GM18868 (cell line): ENCODE data around the gene SYT15.
"Not testable (repeated sequence)": the region's sequence is repeated elsewhere in the genome, so short reads cannot be mapped to it uniquely, and the experiment has no call there.

Source experiments
- ATAC-seq: cut with Tn5 transposase; IDR thresholded peaks from one replicate; pipeline ENCODE4 v1.9.1; 2021; ENCODE audit warnings: mild to moderate bottlenecking, moderate library complexity; ENCODE audit not compliant: unreplicated experiment

Gene SYT15

DNA sequence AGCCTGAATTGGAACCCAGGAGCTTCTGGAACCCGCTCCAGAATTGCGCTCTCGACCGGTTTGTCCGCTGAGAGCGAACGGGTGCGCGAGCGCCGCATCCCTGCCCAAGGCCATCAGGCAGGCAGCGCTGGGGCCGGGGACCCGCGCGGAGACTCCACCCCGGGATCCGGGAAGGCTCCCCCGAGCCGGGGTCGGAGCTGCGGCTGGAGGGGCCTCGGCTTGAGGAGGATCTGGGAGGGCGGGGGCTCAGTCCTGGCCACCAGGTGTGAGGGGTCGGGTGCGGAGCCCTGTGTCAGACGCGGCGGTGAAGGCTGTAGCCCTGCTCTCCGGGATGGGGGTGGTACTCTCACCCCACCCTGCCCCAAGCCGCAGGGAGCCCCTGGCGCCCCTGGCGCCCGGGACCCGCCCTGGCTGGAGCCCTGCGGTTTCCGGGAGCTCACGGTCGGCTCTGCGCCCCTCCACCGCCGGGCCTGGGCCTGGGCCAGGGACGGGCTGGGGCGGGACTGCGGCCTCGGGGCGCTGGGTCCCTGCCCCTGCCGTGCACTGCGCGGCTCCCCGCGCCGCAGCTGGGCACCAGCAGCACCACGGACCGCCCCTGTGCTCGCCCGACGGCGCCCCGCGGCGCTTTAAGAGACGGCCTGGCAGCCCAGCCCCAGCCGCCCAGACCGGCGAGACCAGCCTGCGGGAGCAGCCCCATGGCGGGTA is at the start of gene SYT15:
Gene SYT15 (plus strand): TSS at position 655 of the 705 bp plus-strand sequence. CDS start 41 bp downstream, at position 696.
- ATAC-seq: not testable (repeated sequence)

DNA sequence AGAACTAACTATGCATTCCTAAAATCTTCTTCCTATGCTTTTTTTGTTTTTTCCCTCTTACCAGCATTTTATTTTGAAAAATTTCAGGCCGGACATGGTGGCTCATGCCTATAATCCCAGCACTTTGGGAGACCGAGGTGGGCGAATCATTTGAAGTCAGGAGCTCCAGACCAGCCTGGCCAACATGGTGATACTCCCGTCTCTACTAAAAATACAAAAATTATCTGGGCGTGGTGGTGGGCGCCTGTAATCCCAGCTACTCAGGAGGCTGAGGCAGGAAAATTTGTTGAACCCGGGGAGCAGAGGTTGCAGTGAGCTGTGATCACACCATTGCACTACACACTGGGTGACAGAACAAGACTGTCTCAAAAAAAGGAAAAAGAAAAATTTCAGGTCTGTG is 49.2 kb upstream of the SYT15 start:
- not testable (repeated sequence) for ATAC-seq

DNA sequence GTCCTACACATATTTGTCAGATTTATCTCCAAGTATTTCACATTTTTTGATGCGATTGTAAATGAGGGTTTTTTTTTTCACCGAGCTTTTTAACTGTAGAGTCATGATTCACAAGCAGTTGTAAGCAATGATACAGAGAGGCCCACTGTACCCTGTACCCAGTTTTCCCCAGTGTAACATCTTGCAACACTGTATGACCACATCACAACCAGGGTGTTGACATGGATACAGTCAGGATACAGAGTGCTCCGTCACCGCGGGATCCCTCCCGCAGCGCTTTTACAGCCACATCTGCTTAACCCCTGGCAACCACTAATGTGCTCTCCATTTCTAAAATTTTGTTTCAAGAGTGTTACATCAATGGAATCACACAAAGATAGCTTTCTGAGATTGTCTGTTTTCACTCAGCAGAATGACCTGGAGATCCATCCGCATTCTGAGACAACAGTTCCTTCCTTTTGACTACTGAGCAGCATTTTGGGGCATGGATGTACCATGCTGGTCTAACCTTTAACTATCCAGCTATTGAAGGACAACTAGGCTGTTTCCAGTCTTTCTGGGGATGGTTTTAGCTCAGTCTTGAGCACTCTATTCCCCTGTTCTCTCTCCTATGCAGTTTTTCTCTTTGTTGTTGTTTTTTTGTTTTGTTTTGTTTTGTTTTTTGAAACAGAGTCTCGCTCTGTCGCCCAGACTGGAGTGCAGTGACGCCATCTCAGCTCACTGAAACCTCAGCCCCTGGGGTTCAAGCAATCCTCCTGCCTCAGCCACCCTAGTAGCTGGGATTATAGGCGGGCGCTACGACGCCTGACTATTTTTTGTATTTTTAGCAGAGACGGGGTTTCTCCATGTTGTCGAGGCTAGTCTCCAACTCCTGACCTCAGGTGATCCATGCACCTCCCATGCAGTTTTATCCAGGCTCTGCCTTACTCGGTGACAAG is 48.4 kb upstream of the SYT15 start:
- no peak for ATAC-seq

DNA sequence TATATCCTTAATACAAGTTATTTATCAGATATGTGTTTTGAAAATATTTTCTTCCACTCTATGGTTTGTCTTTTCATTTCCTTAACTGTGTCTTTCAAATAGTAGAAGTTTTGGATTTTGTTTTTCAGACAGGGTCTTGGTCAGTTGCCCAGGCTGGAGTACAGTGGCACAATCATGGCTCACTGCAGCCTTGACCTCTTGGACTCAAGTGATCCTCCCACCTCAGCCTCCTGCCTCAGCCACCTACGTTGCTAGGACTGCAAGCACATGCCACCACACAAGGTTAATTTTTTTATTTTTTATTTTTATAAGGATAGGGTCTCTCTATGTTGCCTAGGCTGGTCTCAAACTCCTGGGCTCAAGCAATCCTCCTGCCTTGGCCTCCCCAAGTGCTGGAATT is 46.7 kb upstream of the SYT15 start:
- ATAC-seq: not testable (repeated sequence)

DNA sequence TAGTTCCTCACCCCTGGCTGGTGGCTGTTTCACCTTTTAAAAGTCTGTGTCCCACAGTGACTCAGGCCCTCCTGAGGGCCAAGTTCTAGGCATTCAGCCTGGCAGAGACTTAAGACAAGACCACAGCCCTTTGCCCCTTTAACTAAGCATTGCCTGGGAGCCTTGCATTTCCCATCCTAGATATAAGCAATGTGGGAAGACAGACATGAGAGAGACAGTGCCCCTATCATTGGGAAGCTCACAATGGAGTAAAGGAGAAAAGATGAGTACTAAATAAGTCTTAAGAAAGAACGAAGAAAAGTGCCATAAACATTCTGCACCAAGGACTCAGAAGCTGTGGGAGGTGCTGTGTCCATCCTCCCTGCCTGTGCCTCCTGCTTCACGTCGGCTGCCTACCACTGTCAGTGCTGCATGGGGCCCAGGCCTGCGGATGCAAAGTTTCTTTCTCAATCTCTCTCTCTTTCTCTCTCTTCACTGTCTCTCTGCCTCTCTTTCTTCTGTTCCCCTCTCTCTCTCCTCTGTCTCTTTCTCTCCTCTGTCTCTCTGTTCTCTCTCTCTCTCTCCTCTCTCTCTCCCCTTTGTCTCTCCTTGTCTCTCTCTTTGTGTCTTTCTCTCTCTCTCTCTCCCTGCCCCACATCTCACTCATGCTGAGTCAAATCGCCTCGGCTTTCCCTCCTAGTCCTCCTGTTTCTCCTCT is 44.0 kb upstream of the SYT15 start:
- ATAC-seq: no peak

DNA sequence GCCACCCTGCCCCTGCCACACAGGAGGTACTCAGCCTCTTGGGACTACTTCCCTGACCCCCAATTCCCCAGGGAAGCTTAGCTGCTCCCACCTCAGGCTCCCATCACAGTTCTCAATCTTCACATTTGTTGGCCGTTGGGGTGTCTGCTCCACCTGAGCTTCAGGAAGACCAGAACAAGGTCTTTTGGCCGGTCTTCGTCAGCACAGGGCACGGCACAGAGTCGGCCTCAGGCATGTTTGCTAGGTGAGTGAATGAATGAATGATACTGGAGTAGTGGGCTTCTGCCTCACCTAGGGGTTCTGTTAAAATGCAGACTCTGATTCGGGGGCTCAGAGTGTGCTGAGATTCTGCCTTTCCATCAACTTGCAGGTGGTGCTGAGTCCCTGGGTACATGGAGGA is 42.8 kb upstream of the SYT15 start:
- no peak for ATAC-seq

DNA sequence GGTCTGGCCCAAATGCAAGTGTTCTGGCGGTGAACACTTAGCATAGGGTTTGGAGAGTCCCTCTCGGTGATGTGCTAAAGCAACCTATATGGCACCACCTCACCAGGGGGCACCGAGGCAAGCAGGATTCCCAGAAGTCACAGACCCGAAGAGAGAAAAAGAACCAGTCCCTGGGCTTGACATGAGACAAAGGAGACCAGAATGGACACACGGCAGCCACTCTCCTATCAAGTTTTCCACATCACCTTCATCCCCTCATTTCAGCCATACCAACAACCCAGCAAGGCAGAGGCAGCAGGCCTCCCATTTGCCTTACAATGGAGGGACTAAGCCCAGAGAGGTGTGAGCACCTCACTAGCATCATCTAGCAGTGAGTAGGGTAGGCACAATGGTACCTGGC is 42.1 kb upstream of the SYT15 start:
- no peak for ATAC-seq

DNA sequence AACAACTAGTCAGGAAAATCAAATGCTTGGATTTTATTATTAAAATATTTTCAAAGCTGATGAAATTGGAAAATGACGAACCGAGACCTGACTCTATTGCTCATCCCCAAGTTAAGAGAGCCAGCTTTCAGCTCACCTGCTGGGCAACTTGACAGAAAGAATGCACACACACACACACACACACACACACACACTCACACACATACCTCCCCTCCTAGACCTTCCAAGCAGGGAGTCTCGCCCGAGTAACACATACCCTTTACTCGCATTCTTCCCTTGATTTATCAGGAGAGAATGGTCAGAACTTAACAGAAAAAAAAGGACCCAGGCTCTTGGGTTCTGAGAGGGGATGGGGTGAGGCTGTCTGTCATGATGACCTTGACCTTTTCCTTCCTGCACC is 41.6 kb upstream of the SYT15 start:
- no peak for ATAC-seq

DNA sequence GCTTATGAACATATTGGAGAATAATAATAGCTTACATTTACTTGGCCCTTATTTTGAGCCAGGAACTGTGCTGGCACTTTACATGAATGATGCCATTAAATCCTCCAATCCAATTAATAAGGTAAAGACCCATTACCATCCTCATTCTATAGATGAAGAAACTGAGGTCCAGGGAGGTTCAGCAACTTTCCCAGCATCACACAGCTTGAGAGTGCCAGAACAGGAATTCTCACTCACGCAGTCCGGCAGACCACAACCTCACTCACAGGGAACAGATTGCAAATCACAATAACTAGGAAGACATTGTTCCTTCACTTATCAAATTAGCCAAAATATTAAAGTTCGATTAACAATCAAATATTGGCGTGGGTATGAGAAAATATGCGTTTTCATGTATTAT is 40.8 kb upstream of the SYT15 start:
- no peak for ATAC-seq

DNA sequence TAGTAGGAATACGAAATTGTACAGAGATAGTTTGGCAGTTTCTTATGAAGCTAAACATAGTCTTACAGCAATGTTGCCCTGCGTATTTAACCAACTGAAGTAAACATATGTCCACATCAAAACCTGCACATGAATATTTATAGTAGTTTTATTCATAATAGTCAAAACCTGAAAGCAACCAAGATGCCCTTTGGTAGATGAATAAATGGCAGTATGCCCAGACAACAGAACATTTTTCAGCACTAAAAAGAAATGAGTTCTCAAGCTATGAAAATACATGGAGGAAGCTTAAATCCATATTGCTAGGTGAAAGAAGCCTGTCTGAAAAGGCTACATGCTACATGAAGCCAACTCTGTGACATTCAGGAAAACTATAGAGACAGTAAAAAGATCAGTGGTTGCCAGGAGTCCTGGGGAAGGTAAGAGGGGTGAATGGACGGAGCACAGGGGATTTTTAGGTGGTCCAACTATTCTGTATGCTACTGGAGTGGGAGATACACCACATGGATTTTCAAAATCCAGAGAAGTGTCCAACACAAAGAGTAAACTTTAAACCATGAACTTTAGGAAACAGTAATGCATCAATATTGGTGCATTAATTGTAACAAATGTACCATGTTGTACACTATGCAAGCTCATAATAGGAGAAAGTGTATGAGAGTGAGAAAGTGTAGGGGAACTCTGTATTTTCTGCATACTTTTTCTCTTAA is 40.1 kb upstream of the SYT15 start:
- no peak for ATAC-seq

DNA sequence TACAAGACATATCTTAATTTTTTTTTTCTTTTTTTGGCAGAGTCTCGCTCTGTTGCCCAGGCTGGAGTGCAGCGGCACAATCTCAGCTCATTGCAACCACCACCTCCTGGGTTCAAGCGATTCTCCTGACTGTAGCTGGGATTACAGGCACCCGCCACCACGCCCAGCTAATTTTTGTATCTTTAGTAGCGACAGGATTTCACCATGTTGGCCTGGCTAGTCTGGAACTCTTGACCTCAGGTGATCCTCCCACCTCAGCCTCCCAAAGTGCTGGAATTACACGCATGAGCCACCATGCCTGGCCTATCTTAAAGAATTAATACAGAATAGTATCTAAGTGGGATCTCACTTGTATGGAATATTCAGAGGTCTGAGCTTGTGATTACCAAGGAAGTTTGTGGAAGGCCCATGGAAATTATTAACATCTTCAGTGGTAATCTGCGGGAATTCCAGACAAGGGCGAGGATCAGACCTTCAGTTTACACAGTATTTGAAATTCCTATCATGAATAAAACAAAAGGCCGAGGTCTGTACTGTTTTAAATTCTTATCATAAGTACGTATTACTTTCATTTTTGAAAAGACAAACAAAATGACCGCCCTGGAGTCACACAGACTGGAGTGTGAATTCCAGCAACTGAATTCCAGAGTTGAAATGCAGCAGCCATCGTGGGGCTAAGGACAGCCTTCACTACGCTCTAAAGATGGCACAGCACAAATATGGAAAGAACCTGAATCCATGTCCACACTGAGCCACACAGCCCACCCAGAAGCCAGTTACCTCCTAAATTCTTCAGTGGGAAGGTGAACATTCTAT is 39.1 kb upstream of the SYT15 start:
- ATAC-seq: no peak

DNA sequence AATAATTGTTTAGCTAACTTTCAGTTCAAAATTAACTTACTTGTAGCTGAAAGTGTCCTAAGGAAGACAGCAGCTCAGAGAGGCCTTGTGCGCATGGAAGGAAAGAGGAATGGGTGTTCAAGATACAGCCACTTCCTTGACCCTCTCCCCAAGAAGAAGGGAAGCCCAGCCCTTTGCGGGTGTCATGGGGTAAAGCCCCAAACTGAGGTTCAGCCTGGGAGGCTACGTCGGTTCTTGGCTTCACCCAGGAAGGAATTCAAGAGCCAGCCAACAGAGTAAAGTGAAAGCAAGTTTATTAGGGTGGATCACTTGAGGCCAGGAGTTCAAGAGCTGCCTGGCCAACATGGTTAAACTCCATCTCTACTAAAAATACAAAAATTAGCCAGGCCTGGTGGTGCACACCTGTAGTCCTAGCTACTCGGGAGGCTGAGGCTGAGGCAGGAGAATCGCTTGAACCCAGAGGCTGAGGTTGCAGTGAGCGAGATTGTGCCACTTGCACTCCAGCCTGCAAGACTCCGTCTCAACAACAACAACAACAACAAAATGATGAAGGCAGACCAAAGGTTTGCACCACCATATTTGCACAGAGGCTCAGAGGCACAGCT is 38.4 kb upstream of the SYT15 start:
- no peak for ATAC-seq

DNA sequence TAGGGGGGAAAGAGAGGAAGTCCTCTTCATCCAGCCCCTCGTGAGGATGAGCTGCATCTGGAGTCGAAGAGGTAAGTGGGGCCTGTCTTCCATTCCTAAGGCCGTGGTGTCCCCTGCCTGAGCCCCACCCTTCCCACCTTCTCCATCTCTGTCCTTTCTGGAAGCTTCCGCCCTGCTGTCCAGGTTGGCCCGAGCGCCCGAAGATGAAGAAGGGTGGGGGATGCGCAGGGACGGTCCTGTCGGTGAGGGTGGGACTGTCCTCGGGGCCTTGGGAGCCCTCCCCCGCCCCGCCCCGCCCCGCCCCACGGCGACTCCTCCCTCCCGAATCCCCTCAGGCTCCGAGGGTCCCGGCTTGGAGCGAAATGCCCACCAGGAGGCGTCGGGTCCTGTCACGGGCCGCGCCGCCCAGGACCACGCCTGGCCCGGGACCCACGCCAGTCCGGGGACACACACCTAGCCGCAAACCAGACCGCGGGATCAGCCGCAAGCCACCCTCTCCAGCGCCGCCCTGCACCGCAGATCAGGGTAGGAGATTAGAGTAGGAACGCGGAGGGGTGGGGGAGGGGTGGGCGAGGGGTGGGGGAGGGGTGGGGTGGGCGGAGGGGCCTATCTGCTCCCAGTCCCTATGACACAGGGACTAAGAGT is 37.8 kb upstream of the SYT15 start:
- ATAC-seq: no peak

DNA sequence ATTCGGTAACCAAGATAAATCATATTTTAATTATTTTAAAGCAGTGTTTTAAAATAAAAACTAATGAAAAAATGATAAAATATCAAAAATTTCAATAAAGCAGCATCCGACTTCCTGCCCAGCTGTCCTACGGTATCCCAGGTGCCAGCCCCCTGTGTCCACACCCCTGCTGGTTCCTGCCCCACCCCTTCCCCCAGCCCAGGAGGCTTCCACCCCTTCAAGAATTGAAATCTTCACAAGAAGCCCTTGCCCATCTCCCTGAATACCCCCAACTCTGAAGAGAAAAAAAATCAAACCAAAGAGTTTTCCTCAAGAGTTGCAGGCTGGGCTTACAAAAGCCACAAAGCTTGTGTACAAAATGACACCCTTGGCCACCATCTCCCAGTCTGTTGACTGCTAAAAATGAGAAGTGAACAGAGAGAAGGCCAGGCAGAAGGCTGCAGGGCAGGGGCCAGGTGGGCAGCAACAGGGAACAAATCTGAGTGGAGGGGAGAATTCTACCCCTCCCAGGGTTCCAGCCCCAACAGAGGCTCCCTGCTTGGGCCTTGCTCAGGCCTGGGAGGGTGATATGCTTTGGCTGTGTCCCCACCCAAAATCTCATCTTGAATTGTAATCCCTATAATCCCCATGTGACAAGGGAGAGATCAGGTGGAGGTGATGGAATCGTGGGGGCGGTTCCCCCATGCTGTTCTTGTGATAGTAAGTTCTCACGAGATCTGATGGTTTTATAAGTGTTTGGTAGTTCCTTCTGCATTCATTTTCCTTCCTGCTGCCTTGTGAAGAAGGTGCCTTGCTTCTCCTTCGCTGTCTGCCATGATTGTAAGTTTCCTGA is 37.0 kb upstream of the SYT15 start:
- ATAC-seq: no peak

DNA sequence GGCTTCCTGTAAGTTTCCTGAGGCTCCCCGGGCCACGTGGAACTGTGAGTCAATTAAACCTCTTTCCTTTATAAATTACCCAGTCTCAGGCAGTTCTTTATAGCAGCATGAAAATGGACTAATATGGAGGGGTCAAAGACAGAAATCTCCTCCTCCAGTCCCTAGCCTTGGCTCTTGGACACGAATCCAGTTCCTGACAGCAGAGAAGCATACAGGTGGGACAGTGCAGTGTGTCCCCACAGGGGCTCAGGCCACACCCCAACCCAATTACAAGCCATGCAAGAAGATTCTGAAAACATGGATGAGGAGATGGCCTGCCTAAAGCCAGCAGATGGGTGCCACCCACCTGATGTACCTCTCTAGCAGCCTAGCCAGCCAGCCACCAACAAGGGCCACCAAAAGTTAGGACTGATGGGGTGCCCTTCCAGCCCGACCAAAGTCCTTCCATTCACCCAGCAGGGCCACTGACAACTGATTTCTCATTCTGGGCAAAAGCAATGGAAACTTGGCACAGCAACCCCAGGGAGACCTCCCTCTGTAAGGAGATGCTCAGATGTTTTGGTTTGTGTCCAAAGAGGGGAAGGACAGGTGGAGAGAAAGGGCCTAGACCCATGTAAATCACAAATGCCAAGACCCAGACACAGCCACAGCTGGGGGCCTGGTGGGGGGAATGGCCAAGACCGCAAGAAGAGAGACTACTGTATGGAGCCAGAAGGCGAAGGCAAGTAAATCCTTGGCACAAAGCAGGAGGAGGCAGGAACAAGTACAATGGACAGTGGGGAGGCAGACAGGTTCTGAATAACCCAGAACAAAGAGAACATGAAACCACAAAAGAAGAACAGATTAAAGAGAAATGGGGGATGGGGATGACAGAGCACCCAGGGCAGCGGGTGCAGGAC is 36.1 kb upstream of the SYT15 start:
- ATAC-seq: no peak

DNA sequence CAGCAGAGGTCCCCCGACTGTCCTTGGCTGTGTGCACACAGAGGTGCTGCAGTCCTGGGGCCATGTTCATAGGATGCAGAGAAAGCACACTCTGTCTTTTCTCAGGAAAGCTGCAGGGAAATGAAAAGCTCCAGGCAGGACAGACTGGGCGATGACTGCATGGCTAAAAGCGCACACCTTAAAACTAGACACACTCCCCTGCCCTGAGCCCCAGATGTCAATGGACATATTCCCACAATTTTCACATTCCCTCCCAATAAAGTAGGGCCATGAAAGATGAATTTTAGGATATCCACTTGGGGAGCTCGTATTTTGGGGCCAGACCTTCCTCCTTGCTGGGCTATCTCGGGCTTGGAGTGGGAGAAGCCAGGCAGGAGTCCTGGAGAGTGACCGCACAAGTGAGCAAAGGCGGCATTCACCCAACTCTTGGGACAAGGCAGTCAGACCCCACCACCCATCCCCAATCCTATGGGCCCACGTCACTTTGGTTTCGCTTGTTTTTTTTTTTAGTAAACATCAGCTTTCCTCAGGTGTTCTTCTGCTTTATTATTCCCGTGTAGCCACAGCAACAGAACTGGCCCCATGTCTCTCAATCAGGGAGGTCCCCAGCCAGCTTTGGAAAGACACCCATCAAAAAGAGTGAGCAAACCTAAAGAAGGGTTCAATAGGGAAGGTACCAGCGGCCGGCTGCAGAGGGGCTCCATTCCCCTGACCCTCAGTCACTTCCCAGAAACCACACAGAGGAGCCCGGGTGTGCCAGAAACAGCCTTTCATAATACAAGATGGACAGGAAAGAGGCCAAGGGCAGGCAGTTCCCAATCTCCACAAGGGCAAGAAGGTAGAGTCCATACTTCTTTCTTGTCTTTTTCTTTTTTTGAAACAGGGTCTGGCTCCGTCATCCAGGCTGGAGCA is 35.2 kb upstream of the SYT15 start:
- no peak for ATAC-seq
